Naive thymus-derived CD8-positive, alpha-beta T cell (primary cell): ENCODE data around the gene SLC44A4. TPM values are rescaled to one million over a fixed set of nuclear protein-coding genes. Genes with fewer than 3 reads are reported as not detected.

Experiments used
- ATAC-seq, 2 donors: fragments of 150-1000 bp; cut with Tn5 transposase in 1 of 2; sonication (Bioruptor Pico), chemical (Tn5 transposase) in 1 of 2; 1 replicate in 1 of 2; 2 replicates in 1 of 2; pipeline ENCODE4 v1.10.0; 2021; ENCODE audit warnings: mild to moderate bottlenecking in 2 of 2, moderate library complexity in 2 of 2
- POLR2A ChIA-PET: fragments of 350-600 bp; sonication (Branson Sonifier 250); formaldehyde crosslinking; loops from one replicate; lab custom pipeline; 2021; ENCODE audit warnings: antibody characterized with exemption; lab: Charles Lee
- DNase-seq, 10 donors: peaks; one replicate each; pipeline versions ENCODE4 v3.0.0 to v3.0.0-alpha.2; 2020 to 2022
- H3K27ac Mint-ChIP-seq, 10 donors: one replicate each; pipeline ENCODE4 v1.8.0; 2020 to 2022; ENCODE audit warnings: mild to moderate bottlenecking in 10 of 10, mixed read lengths in 10 of 10, moderate library complexity in 4 of 10, inconsistent platforms in 1 of 10
- H3K27me3 Mint-ChIP-seq, 5 donors: one replicate each; pipeline ENCODE4 v1.8.0; 2021 to 2022; ENCODE audit warnings: mixed read lengths in 5 of 5
- H3K36me3 Mint-ChIP-seq, 3 donors: one replicate each; pipeline ENCODE4 v1.8.0; 2020 to 2022; ENCODE audit warnings: mixed read lengths in 3 of 3, mild to moderate bottlenecking in 2 of 3, inconsistent platforms in 1 of 3
- H3K4me1 Mint-ChIP-seq, 4 donors: one replicate each; pipeline ENCODE4 v1.8.0; 2021 to 2022; ENCODE audit warnings: mixed read lengths in 4 of 4
- H3K4me3 Mint-ChIP-seq, 10 donors: one replicate each; pipeline ENCODE4 v1.8.0; 2020 to 2022; ENCODE audit warnings: mild to moderate bottlenecking in 10 of 10, mixed read lengths in 10 of 10, moderate library complexity in 6 of 10, inconsistent platforms in 1 of 10
- H3K9me3 Mint-ChIP-seq, 9 donors: one replicate each; pipeline ENCODE4 v1.8.0; 2020 to 2022; ENCODE audit warnings: mixed read lengths in 9 of 9, mild to moderate bottlenecking in 3 of 9, inconsistent platforms in 1 of 9, moderate library complexity in 1 of 9
- polyA plus RNA-seq, 3 donors: library from polyadenylated mRNA; unstranded; fragments of 300-500 nt; fragmentation: Illumina TruSeq; gene quantifications; one replicate each; pipeline ENCODE4 v1.2.3, GENCODE V29; 2021
- total RNA-seq, 8 experiments: library from RNA in 2 of 8; stranded (reverse) in 2 of 8; gene quantifications; one replicate each; pipeline ENCODE4 v1.2.3 and lab custom pipeline; 2021 to 2026

The SLC44A4 gene
- total and polyA plus RNA-seq, 5 experiments from 2014 or later: not detected

GRCh38 chr6:31899882-31900722, 21.3 kb upstream of the SLC44A4 start:
- Mint-ChIP-seq H3K27ac (peak overlapping the region in 6 of 10 donors; percentile 37 to 83 (median 69)), H3K36me3 (peaks cover 0 to 6% (median 4%) of the 10 kb centered on the region in 3 donors), H3K27me3 (no peaks in the 10 kb centered on the region), H3K4me3 (peak overlapping the region; percentile 47 to 97 (median 68)), H3K4me1 (peaks cover 26 to 51% (median 38%) of the 10 kb centered on the region in 4 donors), H3K9me3 (no peaks in the 10 kb centered on the region)
- POLR2A ChIA-PET: interaction anchor here (2.3 kb wide), 1 partner anchor 72 kb away, joined by 17 read pairs; the partner anchor contains the start of gene DXO
- DNase-seq (peak in 2 of 10 donors; percentile 24 to 30), ATAC-seq (no peak)

- Mint-ChIP-seq H3K36me3 (peaks cover 0 to 13% (median 4%) of the 10 kb centered on the region in 3 donors), H3K9me3 (no peaks in the 10 kb centered on the region), H3K27ac (peak overlapping the region in 8 of 10 donors; percentile 37 to 90 (median 78)), H3K27me3 (no peaks in the 10 kb centered on the region), H3K4me1 (peaks cover 26 to 51% (median 38%) of the 10 kb centered on the region in 4 donors), H3K4me3 (peak overlapping the region; percentile 52 to 97 (median 73))
- DNase-seq (no peak), ATAC-seq (no peak)
- POLR2A ChIA-PET: interaction anchor here (2.3 to 2.8 kb wide), 3 partner anchors 36 to 73 kb away, joined by 14 to 30 read pairs (median 17); partner anchors contain the start of genes DXO and NEU1
Observed at GRCh38 chr6:31899215-31899614, 20.4 kb upstream of the SLC44A4 start.

- no peaks in the 10 kb centered on the region for H3K9me3 Mint-ChIP-seq
- DNase-seq (peak in 6 of 10 donors; percentile 21 to 67 (median 37)), ATAC-seq (peak; percentile 37 to 45)
- POLR2A ChIA-PET: interaction anchor here (0.6 to 2.8 kb wide), 16 partner anchors 10 to 1890 kb away, joined by 3 to 30 read pairs (median 6); partner anchors contain the start of genes ABHD16A, BAG6, DXO and LEMD2
- peaks cover 26 to 51% (median 38%) of the 10 kb centered on the region in 4 donors for H3K4me1 Mint-ChIP-seq
- H3K4me3 Mint-ChIP-seq: peak overlapping the region; percentile 91 to 99 (median 97)
- peak overlapping the region; percentile 85 to 98 (median 96) for H3K27ac Mint-ChIP-seq
- H3K27me3 Mint-ChIP-seq: no peaks in the 10 kb centered on the region
- peaks cover 0 to 21% (median 4%) of the 10 kb centered on the region in 3 donors for H3K36me3 Mint-ChIP-seq
Observed at GRCh38 chr6:31898383-31899011, 19.7 kb upstream of the SLC44A4 start.

DNA sequence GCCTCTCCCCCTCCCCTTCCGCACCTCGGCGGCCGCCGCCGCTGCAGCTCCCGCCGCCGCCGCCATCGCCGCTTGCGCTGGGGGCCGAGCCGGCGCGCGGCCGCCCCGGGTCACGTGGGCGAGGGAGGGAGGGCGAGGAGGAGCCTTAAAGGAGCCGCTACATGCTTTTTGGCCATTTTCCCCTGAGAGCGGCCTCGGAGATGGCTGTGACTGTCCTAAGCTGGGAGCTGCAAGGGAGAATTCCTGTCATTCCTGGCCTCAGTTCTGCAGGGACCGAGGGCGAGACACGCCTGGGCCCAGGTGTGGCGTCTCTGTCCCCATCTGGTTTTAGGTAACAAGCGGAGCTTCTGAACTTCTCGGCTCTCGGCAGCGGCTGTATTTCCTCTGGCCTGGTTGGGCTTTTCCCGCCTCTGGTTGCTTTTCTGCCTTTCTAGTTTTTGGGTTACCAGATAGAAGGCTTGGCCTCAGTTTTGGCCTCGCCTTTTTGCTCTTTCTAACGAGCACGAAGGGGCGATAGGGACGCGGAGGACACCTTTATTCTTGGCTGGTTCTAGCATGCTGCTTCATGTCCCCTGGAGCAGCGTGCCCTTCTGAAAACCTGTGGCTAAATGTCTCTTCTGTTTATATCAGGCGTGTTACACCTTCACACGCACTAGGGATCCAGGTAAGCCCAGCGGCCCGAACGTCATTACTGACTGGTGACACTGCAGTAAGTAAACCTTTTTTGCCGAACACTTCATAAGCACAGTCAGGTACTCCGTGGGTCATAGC, 19.0 kb upstream of the SLC44A4 start, which contains the start of gene EHMT2:
Gene EHMT2 (minus strand): TSS at position 87 of the 771 bp plus-strand sequence. CDS start 21 bp downstream, at position 66.
- H3K9me3 Mint-ChIP-seq: no peaks in the 10 kb centered on the region
- DNase-seq (peak; percentile 74 to 89 (median 82)), ATAC-seq (peak; percentile 55 to 59)
- H3K27ac Mint-ChIP-seq: peak within 1 kb of the TSS; percentile 85 to 98 (median 96)
- H3K36me3 Mint-ChIP-seq: peaks cover 0 to 28% (median 4%) of the 10 kb centered on the region in 3 donors
- POLR2A ChIA-PET: interaction anchor here (0.5 to 2.8 kb wide), 23 partner anchors 10 to 1891 kb away, joined by 3 to 30 read pairs (median 5); partner anchors contain the start of genes ABHD16A, BAG6, DXO and LEMD2
- no peaks in the 10 kb centered on the region for H3K27me3 Mint-ChIP-seq
- peak within 1 kb of the TSS; percentile 91 to 99 (median 97) for H3K4me3 Mint-ChIP-seq
- H3K4me1 Mint-ChIP-seq: peaks cover 23 to 46% (median 35%) of the 10 kb centered on the region in 4 donors

DNA sequence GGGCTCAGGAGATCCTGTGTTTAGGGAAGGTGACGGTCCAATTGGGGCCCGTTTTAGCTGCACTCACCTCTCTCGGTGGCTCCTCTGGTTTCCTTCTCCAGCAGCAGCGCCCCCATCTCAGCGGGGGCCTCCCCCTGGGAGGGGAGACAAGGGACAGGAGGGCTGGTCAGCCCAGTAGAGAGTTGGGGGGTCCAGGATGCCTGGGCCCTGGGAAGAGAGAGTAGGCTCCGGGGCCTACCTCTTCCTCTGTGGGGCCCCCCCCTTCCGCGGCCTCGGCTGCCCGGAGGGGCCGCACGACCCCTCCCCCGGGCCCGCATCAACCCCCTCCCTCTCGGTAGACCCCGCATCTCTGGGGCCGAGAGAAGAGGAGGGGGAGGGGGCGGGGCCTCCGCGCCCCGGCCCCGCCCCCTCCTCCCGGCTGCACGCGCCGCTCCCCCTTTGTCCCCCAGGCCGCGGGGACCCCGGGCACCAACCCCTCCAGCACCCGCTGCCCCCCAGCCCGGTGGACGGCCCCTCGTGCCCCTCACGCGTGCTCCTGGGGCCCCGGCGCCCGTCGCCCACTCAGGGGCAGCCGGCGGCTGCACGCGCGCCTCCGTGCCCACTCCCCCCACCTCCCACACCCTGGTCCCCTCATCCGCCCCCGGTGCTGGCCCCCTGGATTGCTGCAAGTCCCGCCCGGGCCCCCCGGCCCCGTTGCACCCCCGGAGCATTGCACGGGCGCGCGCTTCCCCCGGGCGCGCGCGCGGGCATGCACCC, 18.2 kb upstream of the SLC44A4 start:
- H3K27me3 Mint-ChIP-seq: no peaks in the 10 kb centered on the region
- peak overlapping the region in 9 of 10 donors; percentile 50 to 92 (median 88) for H3K27ac Mint-ChIP-seq
- peak overlapping the region; percentile 82 to 97 (median 88) for H3K4me3 Mint-ChIP-seq
- H3K4me1 Mint-ChIP-seq: peaks cover 20 to 38% (median 30%) of the 10 kb centered on the region in 4 donors
- POLR2A ChIA-PET: interaction anchor here (0.5 to 2.8 kb wide), 16 partner anchors 9 to 1891 kb away, joined by 3 to 30 read pairs (median 6); partner anchors contain the start of genes BAG6, LEMD2, NELFE and NEU1
- H3K36me3 Mint-ChIP-seq: peaks cover 2 to 35% (median 4%) of the 10 kb centered on the region in 3 donors
- ATAC-seq (peak in 1 of 2 donors; percentile 9), DNase-seq (peak in 2 of 10 donors; percentile 14 to 15)
- H3K9me3 Mint-ChIP-seq: no peaks in the 10 kb centered on the region

- H3K4me3 Mint-ChIP-seq: peak overlapping the region; percentile 75 to 92 (median 86)
- no peak for DNase-seq
- no peak for ATAC-seq
- no peaks in the 10 kb centered on the region for H3K9me3 Mint-ChIP-seq
- H3K4me1 Mint-ChIP-seq: peaks cover 19 to 36% (median 30%) of the 10 kb centered on the region in 4 donors
- H3K36me3 Mint-ChIP-seq: peaks cover 2 to 41% (median 4%) of the 10 kb centered on the region in 3 donors
- POLR2A ChIA-PET: interaction anchor here (1.0 to 2.8 kb wide), 5 partner anchors 9 to 1892 kb away, joined by 3 to 14 read pairs (median 4); partner anchors contain the start of gene LEMD2
- no peaks in the 10 kb centered on the region for H3K27me3 Mint-ChIP-seq
- H3K27ac Mint-ChIP-seq: peak overlapping the region; percentile 50 to 92 (median 88)
Observed at GRCh38 chr6:31896493-31896855, 17.7 kb upstream of the SLC44A4 start.

DNA sequence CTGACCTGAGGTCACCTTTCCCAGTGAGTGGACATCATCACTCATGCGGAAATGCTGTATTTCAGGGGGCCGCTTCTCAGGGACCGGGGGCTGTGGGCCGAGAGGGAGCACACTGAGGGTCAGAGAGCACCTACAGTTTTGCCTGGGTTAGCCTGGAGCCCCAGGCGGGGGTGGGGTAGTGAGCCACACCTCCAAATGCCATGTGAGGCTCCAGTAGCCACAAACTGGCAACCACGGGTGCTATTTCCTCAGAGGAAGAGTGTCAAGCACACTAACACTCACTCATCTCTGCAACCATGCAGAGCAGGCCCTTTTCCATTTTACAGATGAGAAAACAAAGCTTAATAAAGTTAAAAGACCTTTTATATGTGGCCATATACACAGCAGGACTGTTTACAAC, 14.0 kb upstream of the SLC44A4 start:
- Mint-ChIP-seq H3K9me3 (no peaks in the 10 kb centered on the region), H3K27me3 (no peaks in the 10 kb centered on the region), H3K27ac (no peak overlapping the region), H3K36me3 (peaks cover 0 to 64% (median 9%) of the 10 kb centered on the region in 3 donors), H3K4me3 (no peak overlapping the region), H3K4me1 (peaks cover 5 to 19% (median 10%) of the 10 kb centered on the region in 4 donors)
- no peak for DNase-seq
- ATAC-seq: no peak
- POLR2A ChIA-PET: no interaction called here

DNA sequence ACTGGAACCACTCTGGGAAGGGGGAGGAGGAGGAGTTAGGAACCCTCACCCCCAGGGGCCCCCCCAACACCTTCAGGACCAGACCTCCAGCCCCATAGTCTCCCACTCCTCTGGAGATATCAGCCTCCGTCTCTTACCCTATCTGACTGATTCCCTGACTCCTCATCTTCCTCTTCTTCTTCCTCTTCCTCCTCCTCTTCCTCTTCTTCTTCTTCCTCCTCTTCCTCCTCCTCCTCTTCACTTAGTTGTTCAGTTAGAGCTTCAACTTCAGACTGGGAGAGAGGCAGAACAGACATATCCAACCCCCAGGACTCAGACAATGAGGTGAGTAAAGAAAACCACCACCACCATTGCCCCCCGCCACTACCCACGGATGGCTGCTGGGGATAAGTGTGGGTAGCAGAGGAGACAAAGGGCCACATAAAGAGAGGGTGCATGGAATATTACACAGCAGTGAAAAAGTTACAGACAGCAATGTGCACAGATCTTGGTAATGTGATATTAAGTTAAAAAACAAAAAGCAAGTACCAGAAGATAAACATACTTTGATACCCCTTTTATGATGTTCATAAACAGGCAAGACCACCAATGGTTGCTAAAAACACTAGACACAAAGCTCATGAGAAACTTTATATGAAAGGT, 10.7 kb upstream of the SLC44A4 start:
- Mint-ChIP-seq H3K9me3 (no peaks in the 10 kb centered on the region), H3K4me3 (no peak overlapping the region), H3K4me1 (peaks cover 0 to 4% (median 3%) of the 10 kb centered on the region in 4 donors), H3K27me3 (no peaks in the 10 kb centered on the region), H3K36me3 (peaks cover 5 to 82% (median 17%) of the 10 kb centered on the region in 3 donors), H3K27ac (peak overlapping the region in 2 of 10 donors; percentile 43 to 85)
- POLR2A ChIA-PET: interaction anchor here (0.6 to 1.6 kb wide), 4 partner anchors 23 to 190 kb away, joined by 3 to 5 read pairs (median 4); partner anchors contain the start of genes NELFE and SKIC2
- DNase-seq (no peak), ATAC-seq (no peak)

GRCh38 chr6:31888276-31889258, 9.8 kb upstream of the SLC44A4 start:
- peaks cover 0 to 4% (median 3%) of the 10 kb centered on the region in 4 donors for H3K4me1 Mint-ChIP-seq
- ATAC-seq: peak; percentile 35 to 58
- no peak overlapping the region for H3K4me3 Mint-ChIP-seq
- H3K27ac Mint-ChIP-seq: peak overlapping the region in 1 of 10 donors; percentile 71
- POLR2A ChIA-PET: interaction anchor here (0.5 to 1.6 kb wide), 5 partner anchors 8 to 185 kb away, joined by 3 to 5 read pairs (median 3); partner anchors contain the start of gene ZBTB12
- H3K9me3 Mint-ChIP-seq: no peaks in the 10 kb centered on the region
- H3K36me3 Mint-ChIP-seq: peaks cover 5 to 80% (median 17%) of the 10 kb centered on the region in 3 donors
- peak in 9 of 10 donors; percentile 32 to 78 (median 51) for DNase-seq
- H3K27me3 Mint-ChIP-seq: no peaks in the 10 kb centered on the region
